DND-41 (cell line): Measurements from ENCODE around the gene ELOVL6.

Experiments used
- CTCF ChIP-seq: IDR thresholded peaks from 2 replicates; pipeline ENCODE4 v1.5.1; 2012; ENCODE audit warnings: borderline replicate concordance, low read length, moderate library complexity, mild to moderate bottlenecking; ENCODE audit not compliant: poor library complexity, severe bottlenecking; ENCODE audit errors: extremely low read depth
- EZH2 ChIP-seq: IDR thresholded peaks from 3 replicates; pipeline ENCODE4 v1.6.1; 2012; ENCODE audit warnings: borderline replicate concordance, low read depth, mild to moderate bottlenecking, moderate library complexity, low read length, inconsistent platforms; ENCODE audit not compliant: severe bottlenecking

- TF ChIP-seq CTCF (no peak), EZH2 (no peak)
These were observed 42.8 kb downstream of the ELOVL6 start for GRCh38 chr4:110155654-110156053.
